HG02970 (cell line): ENCODE measurements around the gene RORB.

Experiments
- ATAC-seq: cut with Tn5 transposase; IDR thresholded peaks from one replicate; pipeline ENCODE4 v1.9.1; 2021; ENCODE audit warnings: mild to moderate bottlenecking, moderate library complexity, moderate number of reproducible peaks; ENCODE audit not compliant: unreplicated experiment, low FRiP score

The RORB gene

GRCh38 chr9:74496819-74497747 lies at the start of gene RORB:
RORB (plus strand) TSS chr9:74497335; CDS start chr9:74497977, 642 bp downstream.
- peak; percentile 83 for ATAC-seq

GRCh38 chr9:74447451-74448193 lies 49.5 kb upstream of the RORB start:
- no peak for ATAC-seq

GRCh38 chr9:74449060-74449459 lies 48.1 kb upstream of the RORB start:
- ATAC-seq, result no peak

- no peak for ATAC-seq
Measured at GRCh38 chr9:74458832-74459231, 38.3 kb upstream of the RORB start.

GRCh38 chr9:74463825-74464224 lies 33.3 kb upstream of the RORB start:
- no peak for ATAC-seq

GRCh38 chr9:74478606-74479005 lies 18.5 kb upstream of the RORB start:
- ATAC-seq, result no peak

- ATAC-seq, result no peak
Measured at GRCh38 chr9:74479711-74480110, 17.4 kb upstream of the RORB start.

- ATAC-seq, result no peak
Measured at GRCh38 chr9:74487395-74487794, 9.7 kb upstream of the RORB start.

- no peak for ATAC-seq
Measured at GRCh38 chr9:74493512-74493911, 3.6 kb upstream of the RORB start.

GRCh38 chr9:74494490-74494889 lies 2.6 kb upstream of the RORB start:
- no peak for ATAC-seq

- ATAC-seq, result no peak
Measured at GRCh38 chr9:74496406-74496805, 729 bp upstream of the RORB start.

GRCh38 chr9:74497748-74498620 lies 849 bp downstream of the RORB start:
- no peak for ATAC-seq

- ATAC-seq, result no peak
Measured at GRCh38 chr9:74498621-74499095, 1.5 kb downstream of the RORB start.

- no peak for ATAC-seq
Measured at GRCh38 chr9:74499111-74499601, 2.0 kb downstream of the RORB start.

- ATAC-seq, result no peak
Measured at GRCh38 chr9:74499770-74500583, 2.8 kb downstream of the RORB start.

GRCh38 chr9:74500584-74500924 lies 3.4 kb downstream of the RORB start:
- no peak for ATAC-seq

- no peak for ATAC-seq
Measured at GRCh38 chr9:74501570-74501969, 4.4 kb downstream of the RORB start.

- no peak for ATAC-seq
Measured at GRCh38 chr9:74503219-74503618, 6.1 kb downstream of the RORB start.

GRCh38 chr9:74503666-74504065 lies 6.5 kb downstream of the RORB start:
- no peak for ATAC-seq

- ATAC-seq, result no peak
Measured at GRCh38 chr9:74511333-74511732, 14.2 kb downstream of the RORB start.
